Stimulated activated CD8-positive, alpha-beta memory T cell treated with anti-CD3 and anti-CD28 coated beads, Interleukin-15, amount 100 ng/mL, for 48 hours (primary cell): ENCODE measurements around the gene TAOK2.

Experiments used
- DNase-seq, 2 donors: peaks; one replicate each; pipeline ENCODE4 v3.0.0-alpha.2; 2020; ENCODE audit warnings: low read depth in 2 of 2

Gene TAOK2

GRCh38 chr16:29963021-29963743 is 10.5 kb upstream of the TAOK2 start:
- DNase-seq = no peak

- no peak for DNase-seq
These were observed 5.5 kb upstream of the TAOK2 start for GRCh38 chr16:29968205-29968604.

GRCh38 chr16:29971304-29971703 is 2.4 kb upstream of the TAOK2 start:
- no peak for DNase-seq

GRCh38 chr16:29972500-29972899 is 1.2 kb upstream of the TAOK2 start:
- DNase-seq = no peak

DNA sequence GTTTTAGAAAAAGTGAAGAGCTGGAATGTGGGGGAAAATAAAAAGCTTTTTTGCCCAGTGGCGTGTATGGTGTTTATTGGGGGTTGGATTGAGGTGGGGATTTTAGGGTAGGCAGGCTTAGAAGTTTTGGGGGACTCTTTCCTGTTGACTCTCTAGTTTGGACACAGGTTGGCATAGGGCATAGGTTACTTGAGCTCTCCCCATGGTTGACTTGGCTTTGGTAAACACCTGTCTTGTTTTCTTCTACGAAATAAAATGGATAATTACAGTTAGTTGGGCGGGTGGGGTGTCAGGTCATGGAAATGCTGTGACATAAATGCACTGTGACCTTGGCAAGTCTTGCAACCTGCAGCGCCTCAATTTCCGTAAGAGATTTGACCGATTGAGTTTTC is 680 bp upstream of the TAOK2 start:
- no peak for DNase-seq

GRCh38 chr16:29974291-29975133 is 844 bp downstream of the TAOK2 start:
- DNase-seq = no peak

GRCh38 chr16:29975134-29975538 is 1.5 kb downstream of the TAOK2 start:
- DNase-seq = no peak

DNA sequence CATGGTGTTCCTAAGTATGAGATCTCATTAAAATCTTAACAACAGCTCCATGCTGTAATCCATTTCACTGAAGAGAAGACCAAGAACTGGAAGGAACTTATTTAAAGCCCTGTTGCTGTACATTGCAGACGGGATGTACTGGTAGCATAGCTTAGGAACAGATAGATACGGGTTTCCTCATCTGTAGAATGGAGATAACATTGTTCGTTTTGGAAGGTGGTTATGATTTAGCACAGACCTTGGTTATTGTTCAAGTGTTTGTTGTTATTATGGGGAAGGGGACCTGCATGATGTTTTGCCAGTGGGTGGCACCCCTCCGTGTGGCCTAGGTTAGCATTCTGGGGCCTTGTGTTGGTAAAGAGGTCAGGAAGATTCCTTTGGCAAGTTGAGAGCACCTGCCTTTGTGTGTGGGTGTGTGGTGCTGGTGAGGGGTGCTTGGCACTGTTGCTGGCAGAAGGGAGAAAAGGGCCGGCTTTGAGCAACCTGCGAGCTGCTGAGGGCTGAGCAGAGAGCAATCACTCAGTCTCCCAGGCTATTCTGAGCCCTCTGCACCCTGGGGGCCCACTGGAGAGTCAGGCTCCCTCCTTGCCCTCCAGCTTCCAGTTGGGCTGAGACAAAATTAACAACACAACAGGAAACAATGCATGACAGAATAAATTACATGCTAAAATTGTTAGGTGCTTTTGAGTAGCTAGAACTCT is 2.3 kb downstream of the TAOK2 start:
- DNase-seq = no peak

- no peak for DNase-seq
These were observed 3.6 kb downstream of the TAOK2 start for GRCh38 chr16:29977063-29977825.

DNA sequence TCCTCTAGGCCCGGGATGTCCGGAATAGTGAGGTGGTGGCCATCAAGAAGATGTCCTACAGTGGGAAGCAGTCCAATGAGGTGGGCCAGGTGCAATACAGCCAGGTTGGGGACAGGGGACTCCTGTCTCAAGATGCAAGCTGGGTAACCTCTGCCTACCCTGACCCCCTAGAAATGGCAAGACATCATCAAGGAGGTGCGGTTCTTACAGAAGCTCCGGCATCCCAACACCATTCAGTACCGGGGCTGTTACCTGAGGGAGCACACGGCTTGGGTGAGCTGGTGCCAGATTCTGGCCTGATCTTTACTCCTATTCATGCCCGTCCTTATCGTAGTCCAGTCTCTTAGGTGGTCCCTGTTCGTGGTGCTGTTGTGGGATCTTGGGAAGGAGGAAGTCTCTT is 4.4 kb downstream of the TAOK2 start:
- DNase-seq = no peak

- no peak for DNase-seq
These were observed 5.0 kb downstream of the TAOK2 start for GRCh38 chr16:29978564-29979270.

GRCh38 chr16:29982560-29983419 is 9.1 kb downstream of the TAOK2 start:
- DNase-seq = no peak

- DNase-seq = no peak
These were observed 9.9 kb downstream of the TAOK2 start for GRCh38 chr16:29983420-29984136.

- DNase-seq = no peak
These were observed 10.6 kb downstream of the TAOK2 start for GRCh38 chr16:29984137-29984763.

- no peak for DNase-seq
These were observed 11.1 kb downstream of the TAOK2 start for GRCh38 chr16:29984764-29985147.

- no peak for DNase-seq
These were observed 11.7 kb downstream of the TAOK2 start for GRCh38 chr16:29985271-29985811.

DNA sequence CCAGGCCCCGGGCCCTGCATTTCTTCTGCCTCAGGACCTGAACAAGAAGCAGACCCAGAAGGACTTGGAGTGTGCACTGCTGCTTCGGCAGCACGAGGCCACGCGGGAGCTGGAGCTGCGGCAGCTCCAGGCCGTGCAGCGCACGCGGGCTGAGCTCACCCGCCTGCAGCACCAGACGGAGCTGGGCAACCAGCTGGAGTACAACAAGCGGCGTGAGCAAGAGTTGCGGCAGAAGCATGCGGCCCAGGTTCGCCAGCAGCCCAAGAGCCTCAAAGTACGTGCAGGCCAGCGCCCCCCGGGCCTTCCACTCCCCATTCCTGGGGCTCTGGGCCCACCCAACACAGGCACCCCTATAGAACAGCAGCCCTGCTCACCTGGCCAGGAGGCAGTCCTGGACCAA is 12.6 kb downstream of the TAOK2 start:
- DNase-seq = no peak

DNA sequence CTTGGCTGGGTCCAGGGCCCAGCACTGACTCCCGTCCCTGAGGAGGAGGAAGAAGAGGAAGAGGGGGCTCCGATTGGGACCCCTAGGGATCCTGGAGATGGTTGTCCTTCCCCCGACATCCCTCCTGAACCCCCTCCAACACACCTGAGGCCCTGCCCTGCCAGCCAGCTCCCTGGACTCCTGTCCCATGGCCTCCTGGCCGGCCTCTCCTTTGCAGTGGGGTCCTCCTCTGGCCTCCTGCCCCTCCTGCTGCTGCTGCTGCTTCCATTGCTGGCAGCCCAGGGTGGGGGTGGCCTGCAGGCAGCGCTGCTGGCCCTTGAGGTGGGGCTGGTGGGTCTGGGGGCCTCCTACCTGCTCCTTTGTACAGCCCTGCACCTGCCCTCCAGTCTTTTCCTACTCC is 13.3 kb downstream of the TAOK2 start:
- no peak for DNase-seq
